HCT116 (cell line): Measurements from ENCODE around the gene RECQL5.

Source experiments
- CEBPB ChIP-seq: IDR thresholded peaks from 2 replicates; pipeline ENCODE4 v1.6.1; 2012; ENCODE audit warnings: low read depth
- EZH2 ChIP-seq: fragments of 200-600 bp; sonication (generic); IDR thresholded peaks from 2 replicates; pipeline ENCODE4 v1.6.1; 2017; ENCODE audit warnings: antibody characterized with exemption, mixed run types
- EZH2phosphoT487 ChIP-seq: fragments of 200-600 bp; IDR thresholded peaks from 2 replicates; pipeline ENCODE4 v1.6.1; 2018; ENCODE audit warnings: antibody characterized with exemption, borderline replicate concordance
- JUND ChIP-seq: IDR thresholded peaks from 2 replicates; pipeline ENCODE4 v1.6.1; 2012
- POLR2A ChIP-seq: IDR thresholded peaks from 2 replicates; pipeline ENCODE4 v1.7.0; 2011; ENCODE audit warnings: borderline replicate concordance; ENCODE audit not compliant: insufficient read depth, insufficient read length; ENCODE audit errors: extremely low read depth
- POLR2AphosphoS5 ChIP-seq: IDR thresholded peaks from 2 replicates; pipeline ENCODE4 v1.6.1; 2011; ENCODE audit warnings: mild to moderate bottlenecking, low read depth, low read length, moderate library complexity
- RAD21 ChIP-seq: IDR thresholded peaks from 2 replicates; pipeline ENCODE4 v1.6.1; 2012; ENCODE audit warnings: low read depth, mild to moderate bottlenecking
- SIN3A ChIP-seq: IDR thresholded peaks from 2 replicates; pipeline ENCODE4 v1.6.1; 2012; ENCODE audit warnings: low read depth
- YY1 ChIP-seq: IDR thresholded peaks from 2 replicates; pipeline ENCODE4 v1.6.1; 2011; ENCODE audit warnings: low read length, low read depth, moderate library complexity, mild to moderate bottlenecking; ENCODE audit not compliant: insufficient replicate concordance; ENCODE audit errors: extremely low read depth
- ZNF274 ChIP-seq: fragments of 200-500 bp; sonication (Bioruptor generic); IDR thresholded peaks from 2 replicates; pipeline ENCODE4 v1.6.1; 2014; ENCODE audit warnings: mild to moderate bottlenecking, low read depth, low read length, inconsistent platforms
- TF ChIP-seq, protein P1 (sequence below), 3 experiments: fragments of 200-600 bp in 1 of 3; sonication (generic) in 1 of 3; IDR thresholded peaks in 2 of 3; conservative IDR thresholded peaks in 1 of 3; 2 replicates each; pipeline ENCODE4 v1.5.1; 2012 to 2017; ENCODE audit warnings: low read depth in 2 of 3, low read length in 2 of 3, antibody characterized with exemption in 1 of 3, borderline replicate concordance in 1 of 3, control low read depth in 1 of 3, mild to moderate bottlenecking in 1 of 3, mixed read lengths in 1 of 3, mixed run types in 1 of 3, moderate library complexity in 1 of 3; ENCODE audit not compliant: insufficient read depth in 1 of 3
- TF ChIP-seq, protein P2 (sequence below): IDR thresholded peaks from 2 replicates; pipeline ENCODE4 v1.6.1; 2012; ENCODE audit warnings: low read depth
- TF ChIP-seq, protein P3 (sequence below): IDR thresholded peaks from 2 replicates; pipeline ENCODE4 v1.6.1; 2012
- TF ChIP-seq, protein P4 (sequence below): IDR thresholded peaks from 2 replicates; pipeline ENCODE4 v1.6.1; 2012

DNA sequence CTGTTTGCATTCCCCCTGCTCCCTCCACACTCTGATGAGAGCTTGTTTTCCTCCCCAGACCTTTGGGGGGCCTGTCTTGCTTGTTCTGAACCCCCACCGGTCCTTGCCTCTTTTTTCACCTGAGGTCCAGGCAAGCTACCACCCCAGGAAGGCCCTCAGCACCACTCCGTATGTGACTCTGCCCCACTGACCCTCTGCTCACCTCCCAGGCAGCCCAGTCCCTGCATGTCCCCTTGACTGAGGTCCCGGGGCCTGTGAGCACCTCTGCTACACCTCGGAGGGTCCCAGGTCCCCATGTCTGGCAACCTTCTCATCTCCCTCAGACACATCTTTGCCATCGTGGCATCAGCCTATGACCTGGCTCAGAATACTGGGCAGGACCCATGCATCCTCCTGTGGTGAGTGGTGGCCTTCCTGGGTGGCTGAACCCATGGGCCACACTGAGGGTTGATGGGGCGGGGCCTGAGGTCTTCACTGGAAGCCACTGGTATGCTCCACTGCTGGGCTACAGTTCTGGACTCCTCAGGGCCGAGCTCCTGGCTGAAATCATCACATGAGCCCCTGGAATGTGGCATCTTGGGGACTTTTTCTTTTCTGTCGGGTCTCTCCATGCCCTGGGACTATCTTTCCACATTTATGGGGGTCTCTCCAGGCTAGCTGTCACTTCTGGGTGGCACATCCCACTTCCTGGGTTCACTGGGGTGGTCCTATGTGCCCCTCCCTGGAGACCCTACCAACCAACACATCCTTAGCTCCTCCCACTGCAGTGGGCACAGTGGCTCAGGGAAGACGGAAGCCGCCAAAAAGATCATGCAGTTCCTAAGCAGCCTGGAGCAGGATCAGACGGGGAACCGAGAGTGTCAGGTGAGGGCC, 75.9 kb downstream of the RECQL5 start:
- TF ChIP-seq ZNF274 (no peak), POLR2AphosphoS5 (no peak), POLR2A (no peak), RAD21 (no peak), EZH2 (no peak), JUND (no peak), YY1 (no peak), EZH2phosphoT487 (no peak), SIN3A (no peak), CEBPB (no peak)
- TF ChIP-seq, protein P1, sequence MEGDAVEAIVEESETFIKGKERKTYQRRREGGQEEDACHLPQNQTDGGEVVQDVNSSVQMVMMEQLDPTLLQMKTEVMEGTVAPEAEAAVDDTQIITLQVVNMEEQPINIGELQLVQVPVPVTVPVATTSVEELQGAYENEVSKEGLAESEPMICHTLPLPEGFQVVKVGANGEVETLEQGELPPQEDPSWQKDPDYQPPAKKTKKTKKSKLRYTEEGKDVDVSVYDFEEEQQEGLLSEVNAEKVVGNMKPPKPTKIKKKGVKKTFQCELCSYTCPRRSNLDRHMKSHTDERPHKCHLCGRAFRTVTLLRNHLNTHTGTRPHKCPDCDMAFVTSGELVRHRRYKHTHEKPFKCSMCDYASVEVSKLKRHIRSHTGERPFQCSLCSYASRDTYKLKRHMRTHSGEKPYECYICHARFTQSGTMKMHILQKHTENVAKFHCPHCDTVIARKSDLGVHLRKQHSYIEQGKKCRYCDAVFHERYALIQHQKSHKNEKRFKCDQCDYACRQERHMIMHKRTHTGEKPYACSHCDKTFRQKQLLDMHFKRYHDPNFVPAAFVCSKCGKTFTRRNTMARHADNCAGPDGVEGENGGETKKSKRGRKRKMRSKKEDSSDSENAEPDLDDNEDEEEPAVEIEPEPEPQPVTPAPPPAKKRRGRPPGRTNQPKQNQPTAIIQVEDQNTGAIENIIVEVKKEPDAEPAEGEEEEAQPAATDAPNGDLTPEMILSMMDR (IDR thresholded peaks at IDR 0.05 in 2 of 3, conservative IDR thresholded peaks at IDR 0.05 in 1 of 3; ENCODE audit: borderline replicate concordance in 1 of 3, insufficient read depth in 1 of 3, low read depth in 2 of 3, low read length in 2 of 3), result no peak
- TF ChIP-seq, protein P2, sequence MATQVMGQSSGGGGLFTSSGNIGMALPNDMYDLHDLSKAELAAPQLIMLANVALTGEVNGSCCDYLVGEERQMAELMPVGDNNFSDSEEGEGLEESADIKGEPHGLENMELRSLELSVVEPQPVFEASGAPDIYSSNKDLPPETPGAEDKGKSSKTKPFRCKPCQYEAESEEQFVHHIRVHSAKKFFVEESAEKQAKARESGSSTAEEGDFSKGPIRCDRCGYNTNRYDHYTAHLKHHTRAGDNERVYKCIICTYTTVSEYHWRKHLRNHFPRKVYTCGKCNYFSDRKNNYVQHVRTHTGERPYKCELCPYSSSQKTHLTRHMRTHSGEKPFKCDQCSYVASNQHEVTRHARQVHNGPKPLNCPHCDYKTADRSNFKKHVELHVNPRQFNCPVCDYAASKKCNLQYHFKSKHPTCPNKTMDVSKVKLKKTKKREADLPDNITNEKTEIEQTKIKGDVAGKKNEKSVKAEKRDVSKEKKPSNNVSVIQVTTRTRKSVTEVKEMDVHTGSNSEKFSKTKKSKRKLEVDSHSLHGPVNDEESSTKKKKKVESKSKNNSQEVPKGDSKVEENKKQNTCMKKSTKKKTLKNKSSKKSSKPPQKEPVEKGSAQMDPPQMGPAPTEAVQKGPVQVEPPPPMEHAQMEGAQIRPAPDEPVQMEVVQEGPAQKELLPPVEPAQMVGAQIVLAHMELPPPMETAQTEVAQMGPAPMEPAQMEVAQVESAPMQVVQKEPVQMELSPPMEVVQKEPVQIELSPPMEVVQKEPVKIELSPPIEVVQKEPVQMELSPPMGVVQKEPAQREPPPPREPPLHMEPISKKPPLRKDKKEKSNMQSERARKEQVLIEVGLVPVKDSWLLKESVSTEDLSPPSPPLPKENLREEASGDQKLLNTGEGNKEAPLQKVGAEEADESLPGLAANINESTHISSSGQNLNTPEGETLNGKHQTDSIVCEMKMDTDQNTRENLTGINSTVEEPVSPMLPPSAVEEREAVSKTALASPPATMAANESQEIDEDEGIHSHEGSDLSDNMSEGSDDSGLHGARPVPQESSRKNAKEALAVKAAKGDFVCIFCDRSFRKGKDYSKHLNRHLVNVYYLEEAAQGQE, result no peak
- TF ChIP-seq, protein P3, sequence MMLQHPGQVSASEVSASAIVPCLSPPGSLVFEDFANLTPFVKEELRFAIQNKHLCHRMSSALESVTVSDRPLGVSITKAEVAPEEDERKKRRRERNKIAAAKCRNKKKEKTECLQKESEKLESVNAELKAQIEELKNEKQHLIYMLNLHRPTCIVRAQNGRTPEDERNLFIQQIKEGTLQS, result no peak
- TF ChIP-seq, protein P4, sequence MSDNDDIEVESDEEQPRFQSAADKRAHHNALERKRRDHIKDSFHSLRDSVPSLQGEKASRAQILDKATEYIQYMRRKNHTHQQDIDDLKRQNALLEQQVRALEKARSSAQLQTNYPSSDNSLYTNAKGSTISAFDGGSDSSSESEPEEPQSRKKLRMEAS, result no peak
